Glutamatergic neuron (in vitro differentiated cells): ENCODE data around the gene ZNF740. TPM values are rescaled to one million over a fixed set of nuclear protein-coding genes. Genes with fewer than 3 reads are reported as not detected.

Experiments used
- DNase-seq: peaks from one replicate; pipeline ENCODE4 v3.0.0; 2022
- H3K27ac Mint-ChIP-seq: one replicate; pipeline ENCODE4 v1.8.0; 2020; ENCODE audit warnings: mild to moderate bottlenecking, mixed read lengths, inconsistent platforms; ENCODE audit not compliant: unreplicated experiment
- H3K27me3 Mint-ChIP-seq: one replicate; pipeline ENCODE4 v1.8.0; 2020; ENCODE audit warnings: mild to moderate bottlenecking, moderate library complexity, mixed read lengths, inconsistent platforms; ENCODE audit not compliant: unreplicated experiment
- H3K36me3 Mint-ChIP-seq: one replicate; pipeline ENCODE4 v1.8.0; 2020; ENCODE audit warnings: mild to moderate bottlenecking, mixed read lengths, inconsistent platforms; ENCODE audit not compliant: unreplicated experiment
- H3K4me1 Mint-ChIP-seq: one replicate; pipeline ENCODE4 v1.8.0; 2020; ENCODE audit warnings: mild to moderate bottlenecking, low read depth, mixed read lengths, inconsistent platforms; ENCODE audit not compliant: unreplicated experiment
- H3K4me3 Mint-ChIP-seq: one replicate; pipeline ENCODE4 v1.8.0; 2020; ENCODE audit warnings: mild to moderate bottlenecking, mixed read lengths, inconsistent platforms; ENCODE audit not compliant: unreplicated experiment
- H3K9me3 Mint-ChIP-seq: one replicate; pipeline ENCODE4 v1.8.0; 2020; ENCODE audit warnings: mild to moderate bottlenecking, moderate library complexity, mixed read lengths, inconsistent platforms; ENCODE audit not compliant: unreplicated experiment
- total RNA-seq: library from RNA; stranded (reverse); fragmentation: NEBNext Ultra II Directional; extraction: Animal tissue kit (Norgen Biotek cat#: 25700); gene quantifications from one replicate; pipeline ENCODE4 v1.2.1, GENCODE V29; 2021; ENCODE audit not compliant: unreplicated experiment
- TF ChIP-seq, protein P1 (sequence below): fragments of 200-600 bp; sonication (generic); IDR thresholded peaks from one replicate; pipeline ENCODE4 v1.5.0; 2021; ENCODE audit not compliant: partially characterized antibody, unreplicated experiment

ZNF740 gene
- total RNA-seq, 1 donor from 2014 or later: 38.2 TPM

DNA sequence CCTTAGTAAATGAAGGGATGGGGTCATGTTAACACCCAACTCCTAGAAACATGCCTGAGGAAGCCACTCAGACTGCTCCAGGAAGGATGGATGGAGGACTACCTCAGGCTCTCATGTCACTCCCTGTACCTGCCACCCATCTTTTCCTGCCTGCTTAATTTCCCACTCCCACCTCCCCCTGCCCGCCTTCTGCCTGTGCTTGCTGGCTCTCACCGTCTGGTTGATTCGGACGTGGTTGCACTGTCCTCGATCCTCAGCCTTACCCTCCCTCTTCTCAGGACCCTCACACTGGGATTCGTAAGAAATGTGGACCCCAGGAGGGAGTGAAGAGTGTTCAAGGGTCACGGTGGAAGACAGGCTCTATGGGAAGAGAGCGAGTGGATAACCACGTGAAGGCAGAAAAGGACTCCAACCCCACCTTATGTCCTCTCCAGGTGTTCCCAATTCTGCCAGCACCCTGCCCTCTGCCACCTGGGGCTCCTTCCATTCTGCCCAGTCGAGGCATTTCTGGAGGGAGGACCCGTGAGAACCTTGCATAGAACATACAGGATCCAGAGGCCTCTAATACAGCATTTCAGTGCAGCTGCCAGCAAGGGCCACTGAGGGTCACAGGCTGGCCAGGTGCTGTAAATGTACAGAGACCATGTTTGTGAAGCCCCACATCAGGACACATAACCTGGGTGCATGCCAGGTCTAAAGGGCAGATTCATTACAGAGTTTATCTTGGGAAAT lies 13.6 kb downstream of the ZNF740 start:
- TF ChIP-seq, protein P1, sequence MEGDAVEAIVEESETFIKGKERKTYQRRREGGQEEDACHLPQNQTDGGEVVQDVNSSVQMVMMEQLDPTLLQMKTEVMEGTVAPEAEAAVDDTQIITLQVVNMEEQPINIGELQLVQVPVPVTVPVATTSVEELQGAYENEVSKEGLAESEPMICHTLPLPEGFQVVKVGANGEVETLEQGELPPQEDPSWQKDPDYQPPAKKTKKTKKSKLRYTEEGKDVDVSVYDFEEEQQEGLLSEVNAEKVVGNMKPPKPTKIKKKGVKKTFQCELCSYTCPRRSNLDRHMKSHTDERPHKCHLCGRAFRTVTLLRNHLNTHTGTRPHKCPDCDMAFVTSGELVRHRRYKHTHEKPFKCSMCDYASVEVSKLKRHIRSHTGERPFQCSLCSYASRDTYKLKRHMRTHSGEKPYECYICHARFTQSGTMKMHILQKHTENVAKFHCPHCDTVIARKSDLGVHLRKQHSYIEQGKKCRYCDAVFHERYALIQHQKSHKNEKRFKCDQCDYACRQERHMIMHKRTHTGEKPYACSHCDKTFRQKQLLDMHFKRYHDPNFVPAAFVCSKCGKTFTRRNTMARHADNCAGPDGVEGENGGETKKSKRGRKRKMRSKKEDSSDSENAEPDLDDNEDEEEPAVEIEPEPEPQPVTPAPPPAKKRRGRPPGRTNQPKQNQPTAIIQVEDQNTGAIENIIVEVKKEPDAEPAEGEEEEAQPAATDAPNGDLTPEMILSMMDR: no peak
- H3K9me3 Mint-ChIP-seq: peaks cover 3% of the 10 kb centered on the region
- peaks cover 26% of the 10 kb centered on the region for H3K27me3 Mint-ChIP-seq
- no peak overlapping the region for H3K27ac Mint-ChIP-seq
- peaks cover 2% of the 10 kb centered on the region for H3K4me1 Mint-ChIP-seq
- no peaks in the 10 kb centered on the region for H3K36me3 Mint-ChIP-seq
- H3K4me3 Mint-ChIP-seq: no peak overlapping the region
- DNase-seq: no peak

DNA sequence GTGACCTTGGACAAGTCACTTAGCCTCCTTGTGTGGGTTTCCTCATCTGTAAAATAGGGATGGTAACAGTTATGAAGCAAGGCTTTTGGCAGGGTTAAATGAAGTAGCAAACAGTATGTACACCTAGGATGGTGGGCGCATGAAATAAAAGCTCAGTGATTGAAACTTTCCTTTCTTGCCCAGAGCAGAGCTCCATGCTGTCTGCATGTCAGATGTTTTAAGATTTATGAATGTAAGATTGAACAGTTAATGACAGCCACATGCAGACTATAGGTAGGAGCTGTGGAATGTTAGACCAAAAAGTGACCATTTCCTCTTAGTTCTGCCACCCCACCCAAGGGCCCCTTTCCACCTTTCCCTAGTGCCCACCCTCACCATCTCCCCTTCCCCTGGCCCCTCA lies 14.5 kb downstream of the ZNF740 start:
- no peaks in the 10 kb centered on the region for H3K36me3 Mint-ChIP-seq
- no peak overlapping the region for H3K4me3 Mint-ChIP-seq
- peaks cover 27% of the 10 kb centered on the region for H3K27me3 Mint-ChIP-seq
- no peak overlapping the region for H3K27ac Mint-ChIP-seq
- no peak for DNase-seq
- H3K9me3 Mint-ChIP-seq: peaks cover 3% of the 10 kb centered on the region
- TF ChIP-seq, protein P1: no peak
- peaks cover 2% of the 10 kb centered on the region for H3K4me1 Mint-ChIP-seq

DNA sequence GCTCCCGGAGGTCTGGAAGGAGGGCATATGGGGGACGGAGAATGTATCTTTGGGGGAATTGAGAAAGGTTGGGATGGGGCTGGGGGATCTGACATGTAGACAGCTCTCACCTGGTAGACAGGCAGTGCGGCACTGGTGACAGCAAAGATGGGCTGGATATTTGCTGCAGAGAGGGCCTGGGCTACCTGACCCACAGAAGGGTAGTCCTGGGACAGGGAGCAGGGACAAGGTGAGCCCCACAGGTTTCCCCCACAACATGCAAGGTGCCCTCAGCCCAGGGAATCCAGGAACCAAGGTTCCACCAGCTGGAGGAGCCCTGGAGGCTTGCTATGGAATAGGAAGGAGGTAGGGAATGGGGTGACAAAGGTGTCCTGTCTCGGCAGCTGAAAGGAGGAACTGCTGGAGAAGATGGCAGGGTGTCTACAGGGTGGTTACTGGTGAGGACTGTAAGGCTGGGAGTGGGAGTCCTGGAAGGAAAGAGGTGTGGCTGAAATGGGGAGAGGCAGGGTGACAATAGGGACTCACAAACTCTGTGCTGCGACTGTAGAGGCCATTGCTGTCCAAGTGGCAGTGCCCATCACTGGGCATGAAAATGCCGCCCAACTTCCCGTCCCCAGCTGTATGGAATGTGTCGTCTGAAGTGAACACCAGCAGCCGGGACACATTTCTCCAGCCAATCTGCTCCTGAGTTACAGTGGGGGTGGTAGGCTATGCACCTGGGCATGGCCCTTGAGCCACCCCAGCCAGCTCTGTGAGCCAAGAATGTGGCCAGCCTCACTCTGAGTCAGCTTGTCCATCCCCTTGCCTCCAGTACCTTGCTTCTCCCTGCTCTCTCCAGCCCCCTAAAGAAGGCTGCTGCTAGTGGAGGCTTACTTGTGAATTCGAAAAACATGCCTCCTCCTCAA lies 15.2 kb downstream of the ZNF740 start:
- Mint-ChIP-seq H3K27me3 (peaks cover 27% of the 10 kb centered on the region), H3K36me3 (no peaks in the 10 kb centered on the region), H3K9me3 (peaks cover 2% of the 10 kb centered on the region), H3K4me1 (peaks cover under 1% of the 10 kb centered on the region), H3K27ac (no peak overlapping the region), H3K4me3 (no peak overlapping the region)
- TF ChIP-seq, protein P1: no peak
- no peak for DNase-seq

DNA sequence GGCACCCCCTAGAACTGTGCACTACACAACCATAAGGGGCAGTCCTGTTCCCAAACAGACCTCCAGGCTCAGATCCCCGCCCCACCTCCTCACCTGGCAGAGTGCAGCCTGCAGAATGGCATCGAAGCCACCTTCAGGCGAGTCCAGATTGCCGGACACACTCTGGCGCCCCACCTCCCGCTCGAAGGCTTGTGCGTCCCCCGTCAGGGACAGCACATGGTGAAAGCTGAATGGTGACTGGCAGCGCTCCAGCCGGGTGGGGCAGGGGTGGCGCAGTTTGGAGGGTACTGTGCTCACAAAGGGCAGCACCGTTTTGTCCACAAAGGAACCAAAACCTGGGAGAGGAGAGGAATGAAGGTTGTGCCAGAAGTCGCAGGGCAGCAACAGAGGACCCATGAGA lies 16.0 kb downstream of the ZNF740 start:
- Mint-ChIP-seq H3K27me3 (peaks cover 27% of the 10 kb centered on the region), H3K9me3 (peaks cover 1% of the 10 kb centered on the region), H3K4me3 (no peak overlapping the region), H3K27ac (no peak overlapping the region), H3K36me3 (no peaks in the 10 kb centered on the region), H3K4me1 (no peaks in the 10 kb centered on the region)
- TF ChIP-seq, protein P1: no peak
- no peak for DNase-seq
